GM18907 (cell line): ENCODE measurements around the gene PRH2.

Source experiments
- ATAC-seq: cut with Tn5 transposase; IDR thresholded peaks from one replicate; pipeline ENCODE4 v1.9.1; 2021; ENCODE audit warnings: mild to moderate bottlenecking, moderate library complexity; ENCODE audit not compliant: unreplicated experiment

Gene PRH2

DNA sequence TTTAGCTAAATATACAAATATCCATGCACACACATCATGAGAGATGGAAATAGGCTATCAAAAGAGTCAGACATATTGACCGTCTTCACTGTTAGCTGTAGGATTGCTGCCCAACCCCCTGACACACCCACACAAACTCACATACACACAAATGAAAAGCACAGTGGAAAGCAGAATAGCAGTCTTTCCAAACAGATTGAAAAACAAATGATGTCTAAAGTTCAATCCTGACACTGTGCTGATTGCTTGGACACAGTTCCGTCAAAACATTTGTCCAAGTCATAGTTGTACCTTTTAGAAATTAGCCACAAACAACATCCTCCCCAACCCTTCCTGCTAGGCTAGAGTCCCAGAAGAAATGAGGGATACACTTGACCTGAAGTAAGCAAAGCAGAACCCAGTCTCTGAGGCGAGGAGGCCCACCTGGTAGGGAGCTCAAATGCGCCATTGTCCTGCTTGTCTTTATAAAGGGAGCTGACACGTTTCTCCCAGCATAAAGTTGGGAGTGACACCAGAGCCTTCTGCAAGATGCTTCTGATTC, at the start of gene PRH2:
PRH2 (plus strand) TSS at position 491 of the 541 bp plus-strand sequence; CDS start at position 529, 38 bp downstream.
- ATAC-seq: no peak

DNA sequence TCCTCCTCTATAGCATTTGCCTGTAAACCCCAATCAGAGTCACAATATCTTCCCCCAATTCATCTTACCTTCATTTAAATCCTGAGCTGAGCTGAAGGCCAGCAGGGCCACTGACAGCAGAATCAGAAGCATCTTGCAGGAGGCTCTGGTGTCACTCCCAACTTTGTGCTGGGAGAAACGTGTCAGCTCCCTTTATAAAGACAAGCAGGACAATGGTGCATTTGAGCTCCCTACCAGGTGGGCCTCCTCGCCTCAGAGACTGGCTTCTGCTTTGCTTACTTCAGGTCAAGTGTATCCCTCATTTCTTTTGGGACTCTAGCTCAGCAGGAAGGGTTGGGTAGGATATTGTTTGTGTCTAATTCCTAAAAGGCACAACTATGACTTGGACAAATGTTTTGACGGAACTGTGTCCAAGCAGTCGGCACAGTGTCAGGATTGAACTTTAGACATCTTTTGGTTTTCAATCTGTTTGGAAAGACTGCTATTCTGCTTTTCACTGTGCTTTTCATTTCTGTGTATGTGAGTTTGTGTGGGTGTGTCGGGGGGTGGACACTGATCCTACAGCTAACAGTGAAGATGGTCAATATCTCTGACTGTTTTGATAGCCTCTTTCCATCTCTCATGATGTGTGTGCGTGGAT, 44.8 kb upstream of the PRH2 start, which contains the start of gene PRH1:
PRH1 (minus strand) TSS at position 170 of the 640 bp plus-strand sequence; CDS start at position 132, 38 bp downstream.
- ATAC-seq: no peak

- no peak for ATAC-seq
Observed at GRCh38 chr12:10889226-10889625, 39.8 kb upstream of the PRH2 start.

GRCh38 chr12:10891937-10892336, 37.1 kb upstream of the PRH2 start:
- no peak for ATAC-seq

DNA sequence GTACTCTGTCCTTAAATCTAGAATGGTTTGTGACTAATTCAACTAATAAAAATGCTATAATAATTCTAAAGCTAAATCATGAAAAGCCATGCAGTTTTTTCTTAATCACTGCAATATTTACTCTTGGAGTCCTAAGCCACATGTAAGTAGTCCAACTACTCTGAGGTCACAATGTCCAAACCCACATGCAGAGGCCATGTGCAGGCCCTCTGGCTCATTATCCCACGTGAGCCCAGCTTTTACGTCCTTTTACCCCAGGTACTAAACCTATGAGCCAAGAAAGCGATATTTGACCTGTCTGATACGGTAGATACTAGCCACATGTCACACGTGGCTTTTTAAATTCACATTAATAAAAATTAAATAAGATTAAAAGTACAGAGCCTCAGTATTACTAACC, 32.2 kb upstream of the PRH2 start:
- ATAC-seq: no peak

DNA sequence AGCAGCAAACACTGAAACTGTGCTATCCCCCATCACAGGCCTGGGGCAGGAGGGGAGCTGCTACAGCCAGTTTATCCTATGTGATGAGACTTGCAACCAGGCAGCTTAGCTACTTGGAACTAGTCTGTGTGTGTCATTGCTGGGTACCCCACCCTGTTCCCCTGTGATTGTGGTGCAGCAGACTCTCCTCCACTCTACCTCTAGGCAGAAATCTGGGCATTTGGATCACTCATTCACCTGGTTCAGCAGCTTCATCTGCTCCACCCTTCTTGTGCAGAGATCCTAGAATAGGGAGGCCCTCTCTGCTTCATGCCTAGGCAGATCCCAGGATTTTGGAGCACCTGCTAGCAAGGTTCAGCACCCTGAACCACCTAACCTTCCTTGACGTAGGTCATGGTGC, 28.5 kb upstream of the PRH2 start:
- no peak for ATAC-seq

DNA sequence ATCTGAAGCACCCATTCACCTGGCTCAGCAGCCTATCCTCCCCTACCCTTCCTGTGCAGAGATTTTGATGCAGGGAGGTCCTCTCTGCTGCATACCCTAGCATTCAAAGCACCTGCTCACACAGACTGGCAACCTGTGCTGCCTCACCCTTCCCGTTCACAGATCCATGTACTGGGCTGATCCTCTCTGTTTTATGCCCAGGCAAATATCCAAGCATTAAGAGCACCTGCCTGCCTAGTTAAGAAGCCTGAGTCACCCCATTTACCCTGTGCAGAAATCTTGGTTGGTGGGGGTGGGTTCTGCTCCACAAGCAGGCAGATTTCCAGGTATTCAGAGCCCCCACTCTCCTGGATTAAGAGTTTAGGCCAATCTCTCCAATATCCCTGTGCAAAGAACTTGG, 28.1 kb upstream of the PRH2 start:
- ATAC-seq: no peak

GRCh38 chr12:10901427-10901826, 27.6 kb upstream of the PRH2 start:
- ATAC-seq: no peak

DNA sequence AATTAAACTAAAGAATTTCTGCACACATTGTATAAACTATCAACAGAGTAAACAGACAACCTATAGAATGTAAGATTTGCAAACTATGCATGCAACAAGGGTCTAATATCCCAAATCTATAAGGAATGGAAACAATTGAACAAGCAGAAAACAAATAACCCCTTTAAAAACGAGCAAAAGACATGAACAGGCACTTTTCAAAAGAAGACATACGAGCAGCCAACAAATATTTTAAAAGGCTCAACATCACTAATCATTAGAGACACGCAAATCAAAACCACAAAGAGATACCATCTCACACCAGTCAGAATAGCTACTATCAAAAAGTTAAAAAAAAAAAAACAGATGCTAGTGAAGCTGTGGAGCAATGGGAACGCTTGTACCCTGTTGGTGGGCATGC, 24.4 kb upstream of the PRH2 start:
- no peak for ATAC-seq

DNA sequence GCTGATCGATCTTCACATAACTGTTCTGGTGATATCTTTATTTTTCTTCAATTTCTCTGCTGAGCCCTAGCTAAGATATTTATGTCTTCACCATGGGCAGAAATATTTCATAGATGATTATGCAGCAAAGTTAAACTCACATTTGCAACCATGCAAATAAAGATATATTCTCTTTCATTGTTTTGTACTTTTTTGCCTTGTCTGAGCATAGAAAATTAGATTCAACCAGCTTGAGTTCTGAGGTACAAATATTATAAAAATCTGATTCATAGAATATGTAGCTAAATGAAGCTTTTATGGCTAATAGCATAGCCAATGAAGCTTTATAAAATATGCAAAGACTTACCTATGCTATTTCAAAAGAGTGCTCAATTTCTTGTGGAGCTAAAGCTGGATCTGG, 19.6 kb upstream of the PRH2 start, which contains the start of gene TAS2R13:
TAS2R13 (minus strand) TSS at position 101 of the 400 bp plus-strand sequence. CDS start 264 bp downstream, outside the sequence.
- ATAC-seq: no peak

DNA sequence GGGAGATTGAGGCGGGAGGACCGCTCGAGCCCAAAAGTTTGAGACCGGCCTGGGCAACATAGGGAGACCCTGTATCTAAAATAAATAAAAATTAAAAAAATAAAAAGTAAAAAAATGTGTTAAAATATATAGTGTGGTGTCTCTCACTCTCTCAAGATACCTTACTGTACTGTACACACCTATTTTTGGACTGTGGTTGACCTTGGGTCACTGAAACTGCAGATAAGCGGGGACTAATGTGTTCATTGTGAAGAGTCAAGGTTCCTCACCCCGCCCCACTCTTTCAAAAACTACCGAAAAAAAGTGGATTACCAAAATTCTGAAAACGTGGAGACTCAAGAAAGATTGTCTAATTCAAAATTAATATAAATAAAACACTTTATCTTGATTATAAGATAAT, 18.7 kb upstream of the PRH2 start:
- no peak for ATAC-seq

- ATAC-seq: no peak
Observed at GRCh38 chr12:10919809-10920208, 9.2 kb upstream of the PRH2 start.

DNA sequence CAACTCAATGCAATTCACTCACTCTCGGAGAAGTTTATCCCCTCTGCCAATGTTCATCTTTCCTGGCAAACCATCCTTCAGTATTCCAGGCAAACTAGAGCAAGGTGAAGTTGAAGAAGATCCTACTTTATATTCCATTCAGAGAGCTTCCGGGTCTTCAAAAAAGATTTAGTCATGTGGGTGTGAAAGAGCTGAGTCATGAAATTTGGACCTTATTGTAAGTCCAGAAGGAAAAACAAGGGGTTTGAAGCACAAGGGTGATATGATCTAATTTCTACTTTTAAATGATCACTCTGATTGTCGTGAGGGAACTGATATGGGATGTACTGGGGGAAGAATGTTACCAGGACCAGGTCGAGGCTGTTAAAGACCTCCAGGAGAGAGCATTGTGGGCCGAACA, 2.8 kb upstream of the PRH2 start:
- ATAC-seq: no peak

GRCh38 chr12:10936506-10936905, 7.5 kb downstream of the PRH2 start:
- no peak for ATAC-seq

DNA sequence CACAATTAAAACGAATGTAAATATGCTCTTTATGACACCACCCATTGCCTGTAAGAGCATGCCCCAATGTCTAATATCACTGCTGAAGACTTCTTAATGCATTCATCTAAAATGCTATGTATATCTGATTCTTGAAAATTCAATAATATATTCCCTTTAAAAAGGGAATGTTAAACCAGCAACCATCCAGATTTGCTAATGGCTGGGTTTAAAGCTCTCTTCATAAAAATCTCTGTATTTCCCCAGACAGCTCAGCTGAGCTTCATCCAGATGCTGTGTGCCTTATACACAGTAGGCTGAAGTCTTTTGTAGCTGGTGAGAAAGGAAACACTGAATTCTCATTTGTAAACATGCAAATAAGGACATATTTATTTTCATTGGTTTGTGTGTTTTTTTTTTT, 10.1 kb downstream of the PRH2 start, which contains the start of gene TAS2R14:
TAS2R14 (minus strand) TSS at position 101 of the 400 bp plus-strand sequence; CDS start at position 45, 56 bp downstream.
- no peak for ATAC-seq

- no peak for ATAC-seq
Observed at GRCh38 chr12:10940389-10940788, 11.4 kb downstream of the PRH2 start.

DNA sequence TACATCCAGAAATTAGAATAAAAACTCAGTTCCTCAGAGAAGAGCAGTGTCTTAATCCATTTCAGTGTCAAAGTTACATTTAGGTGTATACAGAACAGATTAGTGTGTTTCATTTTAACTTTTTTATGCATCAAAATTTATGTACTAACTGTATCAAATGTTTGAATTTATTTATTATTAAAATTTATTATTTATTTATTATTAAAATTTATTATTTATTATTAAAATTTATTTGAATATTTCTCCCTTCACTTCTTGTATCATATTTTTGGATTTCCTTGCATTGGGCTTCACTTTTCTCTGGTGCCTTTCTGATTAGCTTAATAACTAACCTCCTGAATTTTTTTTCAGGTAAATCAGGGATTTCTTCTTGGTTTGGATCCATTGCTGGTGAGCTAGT, 12.3 kb downstream of the PRH2 start:
- ATAC-seq: no peak

DNA sequence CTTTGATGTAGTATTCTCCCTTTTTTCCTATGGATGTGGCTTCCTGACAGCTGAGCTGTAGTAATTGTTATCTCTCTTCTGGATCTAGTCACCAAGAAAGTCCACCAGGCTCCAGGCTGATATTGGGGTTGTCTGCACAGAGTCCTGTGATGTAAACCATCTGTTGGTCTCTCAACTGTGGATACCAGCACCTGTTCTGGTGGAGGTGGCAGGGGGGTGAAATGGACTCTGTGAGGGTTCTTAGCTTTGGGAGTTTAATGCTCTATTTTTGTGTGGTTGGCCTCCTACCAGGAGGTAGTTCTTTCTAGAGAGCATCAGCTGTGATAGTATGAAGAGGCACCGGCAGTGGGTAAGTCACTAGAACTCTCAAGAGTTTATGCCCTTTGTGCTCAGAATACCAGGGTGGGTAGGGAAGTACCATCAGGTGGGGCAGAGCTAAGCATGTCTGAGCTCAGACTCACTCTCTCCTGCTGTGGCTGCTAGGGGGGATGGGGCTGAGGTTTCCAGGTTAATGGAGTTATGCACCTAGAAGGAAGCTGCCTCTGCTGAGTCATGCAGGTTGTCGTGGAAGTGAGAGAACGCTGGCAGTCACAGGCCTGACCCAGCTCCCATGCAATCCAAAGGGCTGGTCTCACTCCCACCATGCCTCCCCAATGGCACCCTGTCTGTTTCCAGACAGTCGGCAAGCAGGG, 13.0 kb downstream of the PRH2 start:
- ATAC-seq: no peak

GRCh38 chr12:10943167-10943566, 14.1 kb downstream of the PRH2 start:
- no peak for ATAC-seq

- ATAC-seq: no peak
Observed at GRCh38 chr12:10952645-10953044, 23.6 kb downstream of the PRH2 start.

GRCh38 chr12:10956085-10956484, 27.0 kb downstream of the PRH2 start:
- ATAC-seq: no peak

GRCh38 chr12:10957741-10958140, 28.7 kb downstream of the PRH2 start:
- ATAC-seq: no peak
